Measurements from ENCODE around the gene NR1D1.

DNA sequence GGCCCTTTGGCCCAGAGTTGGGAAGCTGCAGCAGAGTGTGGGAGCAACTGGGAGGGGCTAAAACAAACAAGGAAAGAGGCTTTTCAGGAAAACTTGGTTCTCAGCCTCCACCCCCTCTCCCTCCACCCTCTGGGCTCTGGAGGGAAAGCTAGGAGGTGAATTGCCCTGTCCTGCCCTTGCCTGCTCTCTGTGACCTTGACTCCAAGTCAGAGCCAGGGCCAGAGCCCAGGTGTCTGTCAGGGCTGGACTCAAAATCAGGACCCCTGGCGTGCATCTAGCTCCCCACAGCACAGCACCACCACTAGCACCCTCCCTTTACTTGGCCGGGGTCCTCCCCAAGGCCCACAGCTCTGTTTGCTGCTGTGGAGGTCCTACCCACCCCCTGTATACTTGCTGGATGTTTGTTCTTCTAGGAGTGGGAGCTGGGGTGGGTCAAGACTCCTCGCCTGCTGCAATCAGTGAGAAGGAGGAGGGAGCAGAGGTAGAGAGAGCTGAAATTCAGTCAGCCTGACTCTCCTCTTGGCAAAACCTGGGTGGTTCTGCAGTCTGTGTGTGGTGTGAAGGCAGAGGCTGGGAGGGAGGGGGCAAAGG is 2.8 kb upstream of the NR1D1 start:
- TF ChIP-seq, protein P1, sequence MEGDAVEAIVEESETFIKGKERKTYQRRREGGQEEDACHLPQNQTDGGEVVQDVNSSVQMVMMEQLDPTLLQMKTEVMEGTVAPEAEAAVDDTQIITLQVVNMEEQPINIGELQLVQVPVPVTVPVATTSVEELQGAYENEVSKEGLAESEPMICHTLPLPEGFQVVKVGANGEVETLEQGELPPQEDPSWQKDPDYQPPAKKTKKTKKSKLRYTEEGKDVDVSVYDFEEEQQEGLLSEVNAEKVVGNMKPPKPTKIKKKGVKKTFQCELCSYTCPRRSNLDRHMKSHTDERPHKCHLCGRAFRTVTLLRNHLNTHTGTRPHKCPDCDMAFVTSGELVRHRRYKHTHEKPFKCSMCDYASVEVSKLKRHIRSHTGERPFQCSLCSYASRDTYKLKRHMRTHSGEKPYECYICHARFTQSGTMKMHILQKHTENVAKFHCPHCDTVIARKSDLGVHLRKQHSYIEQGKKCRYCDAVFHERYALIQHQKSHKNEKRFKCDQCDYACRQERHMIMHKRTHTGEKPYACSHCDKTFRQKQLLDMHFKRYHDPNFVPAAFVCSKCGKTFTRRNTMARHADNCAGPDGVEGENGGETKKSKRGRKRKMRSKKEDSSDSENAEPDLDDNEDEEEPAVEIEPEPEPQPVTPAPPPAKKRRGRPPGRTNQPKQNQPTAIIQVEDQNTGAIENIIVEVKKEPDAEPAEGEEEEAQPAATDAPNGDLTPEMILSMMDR (IDR thresholded peaks at IDR 0.05), result no peak
- TF ChIP-seq POLR2A (IDR thresholded peaks at IDR 0.05), result no peak
